HepG2 (cell line): ENCODE data around the gene GNG7. TPM values are rescaled to one million over a fixed set of nuclear protein-coding genes. Genes with fewer than 3 reads are reported as not detected.

Source experiments
- ESRRA ChIP-seq: sonication (generic); formaldehyde crosslinking; IDR thresholded peaks from 2 replicates; pipeline ENCODE4 v1.5.1; 2020; ENCODE audit warnings: mild to moderate bottlenecking, low read depth, missing genetic modification reagents
- EZH2 ChIP-seq: conservative IDR thresholded peaks from 2 replicates; pipeline ENCODE4 v1.6.1; 2012; ENCODE audit warnings: mild to moderate bottlenecking, low read depth, low read length, moderate library complexity
- FIP1L1 ChIP-seq: fragments of 200-400 bp; formaldehyde crosslinking; IDR thresholded peaks from 2 replicates; pipeline ENCODE4 v1.6.1; 2018; ENCODE audit warnings: low read depth, mild to moderate bottlenecking, low read length, moderate library complexity, borderline replicate concordance; ENCODE audit not compliant: insufficient read depth
- FOSL2 ChIP-seq: sonication (generic); formaldehyde crosslinking; IDR thresholded peaks from 2 replicates; pipeline ENCODE4 v1.4.0; 2020; ENCODE audit warnings: missing genetic modification reagents
- MAZ ChIP-seq, 2 experiments: sonication (generic) in 1 of 2; formaldehyde crosslinking in 1 of 2; IDR thresholded peaks; 2 replicates each; pipeline versions ENCODE4 v1.5.0 to v1.6.1; 2012 to 2020; ENCODE audit warnings: low read depth in 2 of 2, mild to moderate bottlenecking in 2 of 2, borderline replicate concordance in 1 of 2, improper control_type of control experiment in 1 of 2, low read length in 1 of 2, missing genetic modification reagents in 1 of 2, moderate library complexity in 1 of 2
- RFXANK ChIP-seq: IDR thresholded peaks from 2 replicates; pipeline ENCODE4 v1.6.1; 2016
- SRY ChIP-seq: sonication (generic); formaldehyde crosslinking; IDR thresholded peaks from 2 replicates; pipeline ENCODE4 v1.8.0; 2022; ENCODE audit warnings: mild to moderate bottlenecking, missing genetic modification reagents
- ZMAT3 ChIP-seq: sonication (generic); formaldehyde crosslinking; conservative IDR thresholded peaks from 2 replicates; pipeline ENCODE4 v1.7.0; 2021; ENCODE audit warnings: missing genetic modification reagents
- ZNF17 ChIP-seq: sonication (generic); formaldehyde crosslinking; IDR thresholded peaks from 2 replicates; pipeline ENCODE4 v1.5.0; 2020; ENCODE audit warnings: mild to moderate bottlenecking, missing genetic modification reagents
- ZNF296 ChIP-seq: sonication (generic); formaldehyde crosslinking; conservative IDR thresholded peaks from 2 replicates; pipeline ENCODE4 v1.5.0; 2020; ENCODE audit warnings: mild to moderate bottlenecking, missing genetic modification reagents
- ZNF367 ChIP-seq: sonication (generic); formaldehyde crosslinking; IDR thresholded peaks from 2 replicates; pipeline ENCODE4 v1.4.0; 2020; ENCODE audit warnings: missing genetic modification reagents, borderline replicate concordance
- ZNF382 ChIP-seq: sonication (generic); formaldehyde crosslinking; IDR thresholded peaks from 2 replicates; pipeline ENCODE4 v1.5.0; 2020; ENCODE audit warnings: missing genetic modification reagents, mild to moderate bottlenecking, borderline replicate concordance
- ZNF556 ChIP-seq: sonication (generic); formaldehyde crosslinking; IDR thresholded peaks from 2 replicates; pipeline ENCODE4 v1.4.0; 2020; ENCODE audit warnings: mild to moderate bottlenecking, missing genetic modification reagents, borderline replicate concordance
- ZNF792 ChIP-seq: IDR thresholded peaks from 2 replicates; pipeline ENCODE4 v1.6.1; 2016
- polyA plus RNA-seq, 8 experiments: library from polyadenylated mRNA; depleted of rRNA in 3 of 8; stranded (reverse) in 7 of 8; unstranded in 1 of 8; fragments of >200 nt; fragmentation: Illumina TruSeq in 4 of 8; extraction: Trizol in 4 of 8; gene quantifications; 2 replicates each; pipeline versions ENCODE4 v1.2.1 to v1.2.3, GENCODE V29; 2011 to 2016; ENCODE audit warnings: low read depth in 4 of 8, missing spikeins in 1 of 8, mixed read lengths in 1 of 8; ENCODE audit not compliant: insufficient read depth in 1 of 8
- total RNA-seq, 5 experiments: library from RNA; depleted of rRNA; stranded (reverse); fragments of >200 nt; fragmentation: Illumina TruSeq; extraction: Trizol; gene quantifications; 2 replicates each; pipeline ENCODE4 v1.2.3, GENCODE V29; 2016; ENCODE audit warnings: low read depth in 1 of 5
- TF ChIP-seq, protein P1 (sequence below): sonication (generic); formaldehyde crosslinking; IDR thresholded peaks from 2 replicates; pipeline ENCODE4 v1.4.0; 2020; ENCODE audit warnings: missing genetic modification reagents, borderline replicate concordance
- TF ChIP-seq, protein P2 (sequence below): sonication (generic); formaldehyde crosslinking; IDR thresholded peaks from 2 replicates; pipeline ENCODE4 v1.4.0; 2020; ENCODE audit warnings: missing genetic modification reagents
- TF ChIP-seq, protein P3 (sequence below): sonication (generic); formaldehyde crosslinking; IDR thresholded peaks from 2 replicates; pipeline ENCODE4; 2020; ENCODE audit warnings: missing genetic modification reagents, mild to moderate bottlenecking, borderline replicate concordance
- TF ChIP-seq, protein P4 (sequence below): sonication (generic); formaldehyde crosslinking; IDR thresholded peaks from 2 replicates; pipeline ENCODE4 v1.9.0; 2021; ENCODE audit warnings: missing genetic modification reagents, borderline replicate concordance
- TF ChIP-seq, protein P5 (sequence below): sonication (generic); formaldehyde crosslinking; IDR thresholded peaks from 2 replicates; pipeline ENCODE4 v1.9.0; 2021; ENCODE audit warnings: missing genetic modification reagents, mild to moderate bottlenecking, borderline replicate concordance

The GNG7 gene
- total and polyA plus RNA-seq, 2 of the 13 experiments (the other 11 are each of a cell fraction or from before 2014, with no cell fraction given), result 1.4 to 3.3 TPM

DNA sequence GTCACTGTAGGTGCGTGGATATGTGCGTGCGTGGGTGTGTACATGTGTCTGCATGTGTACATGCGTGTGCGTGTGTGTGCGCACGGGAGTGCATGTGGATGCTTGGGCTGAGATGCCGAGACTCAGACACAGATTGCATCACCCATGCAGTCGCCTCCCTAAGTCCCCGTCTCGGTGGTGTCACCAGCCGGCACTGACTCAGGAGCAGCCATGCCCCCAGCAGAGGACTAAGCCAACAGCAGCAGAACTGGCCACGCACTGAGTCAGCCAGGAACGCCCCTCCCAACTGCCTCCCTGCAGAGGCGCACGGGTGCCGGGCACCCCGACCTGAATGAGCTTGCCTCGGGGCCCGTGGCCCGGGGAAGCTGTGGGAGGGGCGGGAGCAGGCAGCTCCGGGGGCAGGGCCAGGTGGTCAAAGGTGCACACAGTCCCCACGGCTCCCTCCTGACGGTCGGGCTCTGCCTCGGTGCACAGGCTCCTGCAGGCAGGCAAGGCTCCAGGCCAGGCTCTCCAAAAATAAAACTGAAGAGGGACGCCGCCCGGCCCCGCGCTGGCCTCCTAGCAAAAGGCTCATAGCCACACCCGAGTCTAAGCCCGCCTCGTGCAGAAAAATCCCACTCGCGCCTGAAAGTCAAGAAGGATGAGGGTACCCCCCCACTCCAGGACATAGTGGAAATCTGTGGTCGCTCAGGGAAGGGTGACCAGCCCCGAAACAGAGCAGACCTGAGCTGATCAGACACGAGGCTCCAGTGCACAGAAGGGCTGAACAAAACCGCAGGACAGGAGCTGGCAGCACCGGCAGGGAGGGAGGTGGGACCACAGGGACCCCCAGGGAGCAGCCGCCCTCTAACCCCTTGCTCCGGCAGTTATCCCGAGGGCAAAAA is 177.4 kb downstream of the GNG7 start (continued):
- TF ChIP-seq, protein P1, sequence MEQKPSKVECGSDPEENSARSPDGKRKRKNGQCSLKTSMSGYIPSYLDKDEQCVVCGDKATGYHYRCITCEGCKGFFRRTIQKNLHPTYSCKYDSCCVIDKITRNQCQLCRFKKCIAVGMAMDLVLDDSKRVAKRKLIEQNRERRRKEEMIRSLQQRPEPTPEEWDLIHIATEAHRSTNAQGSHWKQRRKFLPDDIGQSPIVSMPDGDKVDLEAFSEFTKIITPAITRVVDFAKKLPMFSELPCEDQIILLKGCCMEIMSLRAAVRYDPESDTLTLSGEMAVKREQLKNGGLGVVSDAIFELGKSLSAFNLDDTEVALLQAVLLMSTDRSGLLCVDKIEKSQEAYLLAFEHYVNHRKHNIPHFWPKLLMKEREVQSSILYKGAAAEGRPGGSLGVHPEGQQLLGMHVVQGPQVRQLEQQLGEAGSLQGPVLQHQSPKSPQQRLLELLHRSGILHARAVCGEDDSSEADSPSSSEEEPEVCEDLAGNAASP (CRISPR knock-in tag), result no peak
- TF ChIP-seq ZMAT3 (CRISPR knock-in tag) (no peak), FOSL2 (CRISPR knock-in tag) (peak; percentile 87), RFXANK (CRISPR knock-in tag) (no peak), FIP1L1 (no peak), ZNF556 (CRISPR knock-in tag) (no peak), EZH2 (no peak), ZNF792 (CRISPR knock-in tag) (0 out of 2 replicates have a peak, but pooled peaks have one; percentile 33), MAZ (IDR thresholded peaks at IDR 0.05; ENCODE audit: borderline replicate concordance, low read depth, low read length) (peak; percentile 43; the same call in 1 of the 2 replicates), MAZ (CRISPR knock-in tag; IDR thresholded peaks at IDR 0.05; ENCODE audit: low read depth) (peak; percentile 40; the same call in 1 of the 2 replicates), ZNF296 (CRISPR knock-in tag) (no peak), ZNF17 (CRISPR knock-in tag) (no peak), ZNF382 (CRISPR knock-in tag) (no peak), ESRRA (CRISPR knock-in tag) (no peak), SRY (CRISPR knock-in tag) (no peak), ZNF367 (no peak)
- TF ChIP-seq, protein P2, sequence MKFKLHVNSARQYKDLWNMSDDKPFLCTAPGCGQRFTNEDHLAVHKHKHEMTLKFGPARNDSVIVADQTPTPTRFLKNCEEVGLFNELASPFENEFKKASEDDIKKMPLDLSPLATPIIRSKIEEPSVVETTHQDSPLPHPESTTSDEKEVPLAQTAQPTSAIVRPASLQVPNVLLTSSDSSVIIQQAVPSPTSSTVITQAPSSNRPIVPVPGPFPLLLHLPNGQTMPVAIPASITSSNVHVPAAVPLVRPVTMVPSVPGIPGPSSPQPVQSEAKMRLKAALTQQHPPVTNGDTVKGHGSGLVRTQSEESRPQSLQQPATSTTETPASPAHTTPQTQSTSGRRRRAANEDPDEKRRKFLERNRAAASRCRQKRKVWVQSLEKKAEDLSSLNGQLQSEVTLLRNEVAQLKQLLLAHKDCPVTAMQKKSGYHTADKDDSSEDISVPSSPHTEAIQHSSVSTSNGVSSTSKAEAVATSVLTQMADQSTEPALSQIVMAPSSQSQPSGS (CRISPR knock-in tag), result no peak
- TF ChIP-seq, protein P3, sequence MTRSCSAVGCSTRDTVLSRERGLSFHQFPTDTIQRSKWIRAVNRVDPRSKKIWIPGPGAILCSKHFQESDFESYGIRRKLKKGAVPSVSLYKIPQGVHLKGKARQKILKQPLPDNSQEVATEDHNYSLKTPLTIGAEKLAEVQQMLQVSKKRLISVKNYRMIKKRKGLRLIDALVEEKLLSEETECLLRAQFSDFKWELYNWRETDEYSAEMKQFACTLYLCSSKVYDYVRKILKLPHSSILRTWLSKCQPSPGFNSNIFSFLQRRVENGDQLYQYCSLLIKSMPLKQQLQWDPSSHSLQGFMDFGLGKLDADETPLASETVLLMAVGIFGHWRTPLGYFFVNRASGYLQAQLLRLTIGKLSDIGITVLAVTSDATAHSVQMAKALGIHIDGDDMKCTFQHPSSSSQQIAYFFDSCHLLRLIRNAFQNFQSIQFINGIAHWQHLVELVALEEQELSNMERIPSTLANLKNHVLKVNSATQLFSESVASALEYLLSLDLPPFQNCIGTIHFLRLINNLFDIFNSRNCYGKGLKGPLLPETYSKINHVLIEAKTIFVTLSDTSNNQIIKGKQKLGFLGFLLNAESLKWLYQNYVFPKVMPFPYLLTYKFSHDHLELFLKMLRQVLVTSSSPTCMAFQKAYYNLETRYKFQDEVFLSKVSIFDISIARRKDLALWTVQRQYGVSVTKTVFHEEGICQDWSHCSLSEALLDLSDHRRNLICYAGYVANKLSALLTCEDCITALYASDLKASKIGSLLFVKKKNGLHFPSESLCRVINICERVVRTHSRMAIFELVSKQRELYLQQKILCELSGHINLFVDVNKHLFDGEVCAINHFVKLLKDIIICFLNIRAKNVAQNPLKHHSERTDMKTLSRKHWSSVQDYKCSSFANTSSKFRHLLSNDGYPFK (CRISPR knock-in tag), result peak; percentile 97
- TF ChIP-seq, protein P4, sequence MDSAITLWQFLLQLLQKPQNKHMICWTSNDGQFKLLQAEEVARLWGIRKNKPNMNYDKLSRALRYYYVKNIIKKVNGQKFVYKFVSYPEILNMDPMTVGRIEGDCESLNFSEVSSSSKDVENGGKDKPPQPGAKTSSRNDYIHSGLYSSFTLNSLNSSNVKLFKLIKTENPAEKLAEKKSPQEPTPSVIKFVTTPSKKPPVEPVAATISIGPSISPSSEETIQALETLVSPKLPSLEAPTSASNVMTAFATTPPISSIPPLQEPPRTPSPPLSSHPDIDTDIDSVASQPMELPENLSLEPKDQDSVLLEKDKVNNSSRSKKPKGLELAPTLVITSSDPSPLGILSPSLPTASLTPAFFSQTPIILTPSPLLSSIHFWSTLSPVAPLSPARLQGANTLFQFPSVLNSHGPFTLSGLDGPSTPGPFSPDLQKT (CRISPR knock-in tag), result no peak
- TF ChIP-seq, protein P5, sequence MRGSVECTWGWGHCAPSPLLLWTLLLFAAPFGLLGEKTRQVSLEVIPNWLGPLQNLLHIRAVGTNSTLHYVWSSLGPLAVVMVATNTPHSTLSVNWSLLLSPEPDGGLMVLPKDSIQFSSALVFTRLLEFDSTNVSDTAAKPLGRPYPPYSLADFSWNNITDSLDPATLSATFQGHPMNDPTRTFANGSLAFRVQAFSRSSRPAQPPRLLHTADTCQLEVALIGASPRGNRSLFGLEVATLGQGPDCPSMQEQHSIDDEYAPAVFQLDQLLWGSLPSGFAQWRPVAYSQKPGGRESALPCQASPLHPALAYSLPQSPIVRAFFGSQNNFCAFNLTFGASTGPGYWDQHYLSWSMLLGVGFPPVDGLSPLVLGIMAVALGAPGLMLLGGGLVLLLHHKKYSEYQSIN (CRISPR knock-in tag), result no peak
